Hepatocyte (in vitro differentiated cells): ENCODE results near the gene USP49.

Experiments
- CTCF ChIP-seq: fragments of 200-600 bp; sonication (generic); IDR thresholded peaks from 2 replicates; pipeline ENCODE4 v1.5.1; 2016; ENCODE audit warnings: antibody characterized with exemption, mild to moderate bottlenecking; ENCODE audit not compliant: poor library complexity
- EZH2 ChIP-seq: fragments of 200-600 bp; sonication (generic); IDR thresholded peaks from 2 replicates; pipeline ENCODE4 v1.6.1; 2016; ENCODE audit warnings: antibody characterized with exemption, mild to moderate bottlenecking, borderline replicate concordance

GRCh38 chr6:41771058-41771983 is 123.9 kb downstream of the USP49 start:
- TF ChIP-seq CTCF (no peak), EZH2 (no peak)
